SKM-1 (cell line): ENCODE data around the gene HIPK2.
A peak's percentile ranks its signal among the peaks of the same experiment; 100 is the strongest.

Experiments used
- DNase-seq: peaks from one replicate; lab custom pipeline; 2025; ENCODE audit not compliant: unreplicated experiment; lab: John Stamatoyannopoulos, UW

Gene HIPK2

GRCh38 chr7:139783647-139784385, 6.0 kb upstream of the HIPK2 start:
- DNase-seq, result no peak

- DNase-seq, result no peak
Measured at GRCh38 chr7:139782932-139783331, 5.1 kb upstream of the HIPK2 start.

- DNase-seq, result no peak
Measured at GRCh38 chr7:139777133-139777891, 486 bp downstream of the HIPK2 start.

- no peak for DNase-seq
Measured at GRCh38 chr7:139776486-139777132, 1.2 kb downstream of the HIPK2 start.

- DNase-seq, result peak; percentile 70
Measured at GRCh38 chr7:139775829-139776266, 1.9 kb downstream of the HIPK2 start.

GRCh38 chr7:139774376-139774775, 3.4 kb downstream of the HIPK2 start:
- no peak for DNase-seq

GRCh38 chr7:139773371-139773770, 4.4 kb downstream of the HIPK2 start:
- DNase-seq, result no peak

- no peak for DNase-seq
Measured at GRCh38 chr7:139772873-139773272, 4.9 kb downstream of the HIPK2 start.

GRCh38 chr7:139772115-139772514, 5.7 kb downstream of the HIPK2 start:
- no peak for DNase-seq

GRCh38 chr7:139771001-139771956, 6.5 kb downstream of the HIPK2 start:
- DNase-seq, result no peak

- DNase-seq, result no peak
Measured at GRCh38 chr7:139769761-139770160, 8.0 kb downstream of the HIPK2 start.

GRCh38 chr7:139769066-139769465, 8.7 kb downstream of the HIPK2 start:
- DNase-seq, result no peak

GRCh38 chr7:139768249-139768824, 9.5 kb downstream of the HIPK2 start:
- DNase-seq, result no peak

GRCh38 chr7:139767561-139767982, 10.2 kb downstream of the HIPK2 start:
- peak; percentile 68 for DNase-seq

GRCh38 chr7:139765143-139765542, 12.7 kb downstream of the HIPK2 start:
- DNase-seq, result no peak

GRCh38 chr7:139763330-139763729, 14.5 kb downstream of the HIPK2 start:
- no peak for DNase-seq

- DNase-seq, result no peak
Measured at GRCh38 chr7:139762886-139763285, 14.9 kb downstream of the HIPK2 start.

- no peak for DNase-seq
Measured at GRCh38 chr7:139758388-139758787, 19.4 kb downstream of the HIPK2 start.

- DNase-seq, result no peak
Measured at GRCh38 chr7:139757968-139758367, 19.8 kb downstream of the HIPK2 start.

GRCh38 chr7:139753693-139754111, 24.1 kb downstream of the HIPK2 start:
- DNase-seq, result no peak
